ENCODE data around the gene LUC7L. TPM values are rescaled to one million over a fixed set of nuclear protein-coding genes. Genes with fewer than 3 reads are reported as not detected.
"Not testable (repeated sequence)": the region's sequence is repeated elsewhere in the genome, so short reads cannot be mapped to it uniquely, and the experiment has no call there.

Gene LUC7L
- total RNA-seq, 2 experiments from 2014 or later = 61.9 to 65.3 TPM

DNA sequence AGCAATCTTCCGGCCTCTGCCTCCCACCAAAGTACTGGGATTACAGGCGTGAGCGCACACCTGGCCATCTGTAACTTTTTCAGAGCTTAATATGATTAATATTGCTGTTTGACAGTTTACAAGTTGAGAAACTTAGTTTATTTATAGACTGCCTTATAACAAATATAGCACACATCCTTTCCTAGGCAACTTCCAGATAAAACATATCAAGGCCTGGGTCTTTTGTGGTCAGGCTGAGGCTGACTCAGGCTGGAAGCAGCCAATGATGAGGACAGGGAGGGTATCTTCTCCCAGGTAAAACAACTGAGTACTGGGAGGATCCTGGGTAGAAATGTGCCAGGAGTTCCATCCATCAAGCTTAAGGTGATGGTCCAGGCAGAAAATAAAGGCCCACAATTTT lies 16.2 kb downstream of the LUC7L start:
- Mint-ChIP-seq H3K36me3 (peaks cover 14% of the 10 kb centered on the region), H3K4me3 (no peak overlapping the region), H3K27me3 (no peaks in the 10 kb centered on the region), H3K9me3 (no peaks in the 10 kb centered on the region), H3K4me1 (peaks cover 6% of the 10 kb centered on the region), H3K27ac (no peak overlapping the region)
- no peak for DNase-seq

- DNase-seq, H3K4me3 Mint-ChIP-seq, H3K9me3 Mint-ChIP-seq, H3K4me1 Mint-ChIP-seq, H3K27me3 Mint-ChIP-seq: not testable (repeated sequence)
- Mint-ChIP-seq H3K27ac (peak overlapping the region; percentile 28), H3K36me3 (peaks cover 12% of the 10 kb centered on the region)
Observed at GRCh38 chr16:211631-212180, 17.5 kb downstream of the LUC7L start.

DNA sequence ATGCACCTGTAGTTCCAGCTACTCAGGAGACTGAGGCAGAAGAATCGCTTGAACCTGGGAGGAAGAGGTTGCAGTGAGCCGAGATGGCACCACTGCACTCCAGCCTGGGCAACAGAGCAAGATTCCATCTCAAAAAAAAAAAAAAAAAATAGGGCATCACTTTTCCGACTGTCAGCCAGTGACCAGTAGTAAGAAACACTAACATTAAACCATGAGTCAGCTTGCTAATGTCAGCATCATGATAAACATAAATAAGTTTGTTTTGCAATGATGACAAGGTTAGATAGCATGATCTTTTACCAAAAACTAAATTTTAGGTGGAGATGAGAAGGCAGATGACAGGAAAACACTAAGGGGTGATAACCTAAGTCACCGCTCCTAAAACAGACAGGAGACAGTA lies 19.9 kb downstream of the LUC7L start:
- not testable (repeated sequence) for H3K9me3 Mint-ChIP-seq, H3K27me3 Mint-ChIP-seq, H3K27ac Mint-ChIP-seq, H3K4me3 Mint-ChIP-seq, DNase-seq
- peaks cover 14% of the 10 kb centered on the region for H3K36me3 Mint-ChIP-seq
- H3K4me1 Mint-ChIP-seq = peaks cover 11% of the 10 kb centered on the region

DNA sequence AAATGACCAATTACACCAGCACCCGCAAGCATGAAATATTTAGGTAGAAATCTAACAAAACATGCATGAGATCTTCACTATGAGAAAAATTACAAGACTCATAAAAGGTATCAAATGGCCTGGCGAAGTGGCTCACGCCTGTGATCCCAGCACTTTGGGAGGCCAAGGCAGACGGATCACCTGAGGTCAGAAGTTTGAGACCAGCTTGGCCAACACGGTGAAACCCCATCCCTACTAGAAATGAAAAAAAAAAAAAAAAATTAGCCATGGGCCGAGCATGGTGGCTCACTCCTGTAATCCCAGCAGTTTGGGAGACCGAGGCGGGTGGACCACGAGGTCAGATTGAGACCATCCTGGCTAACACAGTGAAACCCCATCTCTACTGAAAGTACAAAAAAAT lies 25.2 kb downstream of the LUC7L start:
- not testable (repeated sequence) for H3K4me3 Mint-ChIP-seq, DNase-seq, H3K9me3 Mint-ChIP-seq, H3K27me3 Mint-ChIP-seq, H3K27ac Mint-ChIP-seq, H3K4me1 Mint-ChIP-seq
- peaks cover 22% of the 10 kb centered on the region for H3K36me3 Mint-ChIP-seq

DNA sequence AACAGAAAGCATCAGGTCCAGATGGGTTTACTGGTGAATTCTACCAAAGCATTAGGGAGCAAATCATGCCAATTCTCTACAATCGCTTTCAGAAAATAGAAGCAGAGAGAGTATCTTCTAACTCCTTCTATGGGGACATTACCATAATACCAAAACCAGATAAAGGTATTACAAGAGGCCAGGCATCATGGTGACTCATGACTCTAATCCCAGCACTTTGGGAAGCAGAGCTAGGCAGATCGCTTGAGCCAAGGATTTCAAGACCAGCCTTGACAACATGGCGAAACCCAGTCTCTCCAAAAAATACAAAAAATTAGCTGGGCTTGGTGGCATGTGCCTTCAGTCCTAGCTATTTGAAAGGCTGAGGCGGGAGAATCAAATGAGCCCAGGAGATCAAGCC lies 26.0 kb downstream of the LUC7L start:
- Mint-ChIP-seq H3K27ac (no peak overlapping the region), H3K36me3 (peaks cover 18% of the 10 kb centered on the region), H3K4me3 (no peak overlapping the region), H3K9me3 (no peaks in the 10 kb centered on the region), H3K27me3 (no peaks in the 10 kb centered on the region), H3K4me1 (peaks cover 8% of the 10 kb centered on the region)
- no peak for DNase-seq

DNA sequence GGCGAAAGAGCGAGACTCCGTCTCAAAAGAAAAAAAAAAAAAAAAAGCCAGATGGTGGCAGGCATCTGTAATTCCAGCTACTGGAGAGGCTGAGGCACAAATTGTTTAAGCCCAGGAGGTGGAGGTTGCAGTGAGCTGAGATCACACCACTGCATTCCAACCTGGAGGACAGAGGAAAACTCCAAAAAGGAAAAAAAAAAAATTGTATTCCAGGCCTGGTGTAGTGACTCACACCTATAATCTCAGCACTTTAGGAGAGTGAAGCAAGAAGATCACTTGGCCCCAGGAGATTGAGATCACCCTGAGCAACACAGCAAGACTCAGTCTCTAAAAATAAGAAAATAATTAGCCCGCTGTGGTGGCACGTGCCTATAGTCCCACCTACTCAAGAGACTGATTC lies 28.9 kb downstream of the LUC7L start:
- no peaks in the 10 kb centered on the region for H3K27me3 Mint-ChIP-seq
- H3K4me3 Mint-ChIP-seq = no peak overlapping the region
- H3K27ac Mint-ChIP-seq = no peak overlapping the region
- H3K9me3 Mint-ChIP-seq = no peaks in the 10 kb centered on the region
- no peaks in the 10 kb centered on the region for H3K4me1 Mint-ChIP-seq
- H3K36me3 Mint-ChIP-seq = peaks cover 13% of the 10 kb centered on the region
- no peak for DNase-seq

GRCh38 chr16:194516-194915 lies 34.7 kb downstream of the LUC7L start:
- Mint-ChIP-seq H3K27ac (no peak overlapping the region), H3K36me3 (peaks cover 14% of the 10 kb centered on the region), H3K9me3 (no peaks in the 10 kb centered on the region), H3K27me3 (no peaks in the 10 kb centered on the region), H3K4me1 (no peaks in the 10 kb centered on the region), H3K4me3 (no peak overlapping the region)
- DNase-seq = no peak

GRCh38 chr16:193441-193840 lies 35.8 kb downstream of the LUC7L start:
- Mint-ChIP-seq H3K4me1 (peaks cover 6% of the 10 kb centered on the region), H3K4me3 (no peak overlapping the region), H3K27ac (no peak overlapping the region), H3K27me3 (no peaks in the 10 kb centered on the region), H3K36me3 (peaks cover 24% of the 10 kb centered on the region), H3K9me3 (no peaks in the 10 kb centered on the region)
- DNase-seq = no peak

GRCh38 chr16:192686-193085 lies 36.6 kb downstream of the LUC7L start:
- no peak overlapping the region for H3K27ac Mint-ChIP-seq
- no peaks in the 10 kb centered on the region for H3K9me3 Mint-ChIP-seq
- DNase-seq = no peak
- peaks cover 24% of the 10 kb centered on the region for H3K36me3 Mint-ChIP-seq
- no peak overlapping the region for H3K4me3 Mint-ChIP-seq
- H3K27me3 Mint-ChIP-seq = no peaks in the 10 kb centered on the region
- H3K4me1 Mint-ChIP-seq = peaks cover 6% of the 10 kb centered on the region

GRCh38 chr16:191831-192230 lies 37.4 kb downstream of the LUC7L start:
- Mint-ChIP-seq H3K27me3 (no peaks in the 10 kb centered on the region), H3K27ac (no peak overlapping the region), H3K9me3 (no peaks in the 10 kb centered on the region), H3K4me3 (no peak overlapping the region), H3K36me3 (peaks cover 30% of the 10 kb centered on the region), H3K4me1 (peaks cover 6% of the 10 kb centered on the region)
- DNase-seq = no peak

DNA sequence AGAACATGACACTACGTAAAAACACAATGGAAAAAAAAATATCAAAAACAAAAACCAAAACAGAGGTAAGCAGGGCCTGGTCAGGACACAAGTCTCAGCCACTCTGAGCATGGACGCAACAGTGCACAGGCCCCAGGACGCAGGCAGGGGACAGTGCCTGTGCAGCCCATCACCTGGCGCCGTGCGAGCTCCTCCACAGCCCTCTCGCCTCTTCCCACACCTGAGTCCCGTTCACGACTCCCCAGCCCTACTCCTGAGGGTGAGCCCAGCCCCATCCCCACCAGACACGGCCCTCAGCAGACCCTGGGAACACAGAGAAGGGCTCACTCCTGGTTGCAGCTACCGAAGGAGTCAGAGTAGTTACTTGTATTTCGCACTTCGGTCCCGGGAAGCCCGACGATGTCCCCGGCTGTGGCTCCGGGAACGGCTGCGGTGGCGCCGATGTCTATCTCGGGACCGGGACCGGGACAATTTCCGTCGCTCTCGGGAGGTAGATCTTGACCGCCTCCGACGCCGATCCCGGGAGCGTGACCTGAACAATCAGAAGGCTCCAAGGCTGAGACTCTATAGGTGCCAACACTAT lies 39.6 kb downstream of the LUC7L start:
- Mint-ChIP-seq H3K4me3 (no peak overlapping the region), H3K36me3 (peaks cover 33% of the 10 kb centered on the region), H3K27me3 (no peaks in the 10 kb centered on the region), H3K27ac (no peak overlapping the region), H3K4me1 (peaks cover 6% of the 10 kb centered on the region), H3K9me3 (no peaks in the 10 kb centered on the region)
- no peak for DNase-seq

DNA sequence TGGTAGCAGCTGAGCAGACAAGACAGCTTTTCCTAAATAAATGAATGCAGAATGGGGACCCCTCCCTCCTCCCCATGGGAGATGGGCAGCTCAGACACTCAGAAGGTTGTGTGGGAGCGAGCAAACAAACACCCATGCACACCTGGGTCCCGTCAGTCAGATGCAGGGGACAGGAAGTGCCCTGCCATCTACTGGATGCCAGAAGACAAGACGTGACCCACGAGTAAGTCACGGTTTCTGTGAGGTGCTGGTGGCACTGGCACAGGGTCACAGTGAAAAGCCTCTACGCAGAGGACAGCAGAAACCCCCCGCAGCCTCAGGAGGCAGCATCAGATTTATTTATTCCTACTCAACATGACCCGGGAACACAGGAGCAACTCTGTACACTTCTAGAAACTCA lies 40.6 kb downstream of the LUC7L start:
- no peaks in the 10 kb centered on the region for H3K9me3 Mint-ChIP-seq
- H3K36me3 Mint-ChIP-seq = peaks cover 33% of the 10 kb centered on the region
- H3K4me3 Mint-ChIP-seq = no peak overlapping the region
- peak; percentile 30 for DNase-seq
- H3K4me1 Mint-ChIP-seq = peaks cover 6% of the 10 kb centered on the region
- H3K27ac Mint-ChIP-seq = no peak overlapping the region
- no peaks in the 10 kb centered on the region for H3K27me3 Mint-ChIP-seq

DNA sequence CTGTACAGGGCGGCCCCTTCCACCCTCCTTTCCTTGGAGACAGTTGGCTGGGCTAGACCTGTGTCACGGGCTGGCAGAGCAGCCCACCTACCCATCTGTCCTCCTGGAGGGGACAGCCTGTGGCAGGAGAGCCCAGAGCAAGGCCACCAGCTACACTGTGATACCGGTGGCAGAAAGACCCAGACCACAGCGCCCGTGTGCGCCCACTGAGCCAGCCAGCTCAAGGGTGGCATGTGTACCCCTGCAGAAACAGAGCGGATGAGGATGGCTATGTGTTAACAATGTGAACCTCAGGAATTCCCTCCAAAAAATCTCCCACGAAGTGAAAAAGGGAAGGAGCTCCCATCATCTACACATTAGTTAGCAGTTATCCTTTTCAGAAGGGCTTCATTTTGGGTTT lies 41.9 kb downstream of the LUC7L start:
- no peak overlapping the region for H3K27ac Mint-ChIP-seq
- H3K4me3 Mint-ChIP-seq = no peak overlapping the region
- peaks cover 29% of the 10 kb centered on the region for H3K36me3 Mint-ChIP-seq
- DNase-seq = no peak
- no peaks in the 10 kb centered on the region for H3K9me3 Mint-ChIP-seq
- peaks cover 6% of the 10 kb centered on the region for H3K4me1 Mint-ChIP-seq
- H3K27me3 Mint-ChIP-seq = no peaks in the 10 kb centered on the region

- H3K9me3 Mint-ChIP-seq = no peaks in the 10 kb centered on the region
- H3K27me3 Mint-ChIP-seq = no peaks in the 10 kb centered on the region
- peaks cover 6% of the 10 kb centered on the region for H3K4me1 Mint-ChIP-seq
- DNase-seq = no peak
- no peak overlapping the region for H3K4me3 Mint-ChIP-seq
- H3K27ac Mint-ChIP-seq = no peak overlapping the region
- peaks cover 27% of the 10 kb centered on the region for H3K36me3 Mint-ChIP-seq
Observed at GRCh38 chr16:185691-186090, 43.6 kb downstream of the LUC7L start.

- no peaks in the 10 kb centered on the region for H3K27me3 Mint-ChIP-seq
- no peak overlapping the region for H3K27ac Mint-ChIP-seq
- H3K4me1 Mint-ChIP-seq = peaks cover 6% of the 10 kb centered on the region
- H3K4me3 Mint-ChIP-seq = no peak overlapping the region
- H3K9me3 Mint-ChIP-seq = no peaks in the 10 kb centered on the region
- DNase-seq = no peak
- H3K36me3 Mint-ChIP-seq = peaks cover 27% of the 10 kb centered on the region
Observed at GRCh38 chr16:185213-185612, 44.0 kb downstream of the LUC7L start.

- Mint-ChIP-seq H3K4me3 (no peak overlapping the region), H3K27ac (no peak overlapping the region), H3K4me1 (no peaks in the 10 kb centered on the region), H3K27me3 (peaks cover 20% of the 10 kb centered on the region), H3K9me3 (no peaks in the 10 kb centered on the region), H3K36me3 (peaks cover 13% of the 10 kb centered on the region)
- no peak for DNase-seq
Observed at GRCh38 chr16:183005-183404, 46.2 kb downstream of the LUC7L start.
